ENCODE results near the gene MLPH.

DNA sequence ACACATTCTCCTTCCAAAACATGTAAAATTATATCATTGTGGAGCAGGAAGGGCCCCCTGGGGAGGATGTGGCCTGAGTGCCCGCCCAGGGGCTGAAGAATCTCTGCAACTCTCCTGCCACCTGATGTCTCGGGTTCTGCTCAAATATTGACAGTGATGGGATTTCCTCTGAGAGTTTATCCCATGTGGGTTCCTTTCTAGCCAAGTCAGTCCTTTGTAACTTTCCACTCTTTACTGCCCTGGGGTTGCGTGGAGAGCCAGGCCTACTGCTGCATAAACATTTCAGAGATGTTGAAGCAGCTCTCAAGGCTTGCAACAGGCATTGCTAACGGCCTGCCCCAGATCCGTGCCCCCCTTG lies 107.4 kb downstream of the MLPH start:
- TF ChIP-seq ZNF274 (CRISPR knock-in tag; IDR thresholded peaks at IDR 0.05): no peak
- 0 out of 2 replicates have a peak, but pooled peaks have one; percentile 12 for TF ChIP-seq DNMT3B (CRISPR knock-in tag; conservative IDR thresholded peaks at IDR 0.05)
- no peak for TF ChIP-seq ZNF24 (IDR thresholded peaks at IDR 0.05)
- no peak for TF ChIP-seq RNF219 (CRISPR knock-in tag; IDR thresholded peaks at IDR 0.05)
- TF ChIP-seq, protein P1, sequence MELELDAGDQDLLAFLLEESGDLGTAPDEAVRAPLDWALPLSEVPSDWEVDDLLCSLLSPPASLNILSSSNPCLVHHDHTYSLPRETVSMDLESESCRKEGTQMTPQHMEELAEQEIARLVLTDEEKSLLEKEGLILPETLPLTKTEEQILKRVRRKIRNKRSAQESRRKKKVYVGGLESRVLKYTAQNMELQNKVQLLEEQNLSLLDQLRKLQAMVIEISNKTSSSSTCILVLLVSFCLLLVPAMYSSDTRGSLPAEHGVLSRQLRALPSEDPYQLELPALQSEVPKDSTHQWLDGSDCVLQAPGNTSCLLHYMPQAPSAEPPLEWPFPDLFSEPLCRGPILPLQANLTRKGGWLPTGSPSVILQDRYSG (CRISPR knock-in tag; IDR thresholded peaks at IDR 0.05): no peak
- TF ChIP-seq, protein P2, sequence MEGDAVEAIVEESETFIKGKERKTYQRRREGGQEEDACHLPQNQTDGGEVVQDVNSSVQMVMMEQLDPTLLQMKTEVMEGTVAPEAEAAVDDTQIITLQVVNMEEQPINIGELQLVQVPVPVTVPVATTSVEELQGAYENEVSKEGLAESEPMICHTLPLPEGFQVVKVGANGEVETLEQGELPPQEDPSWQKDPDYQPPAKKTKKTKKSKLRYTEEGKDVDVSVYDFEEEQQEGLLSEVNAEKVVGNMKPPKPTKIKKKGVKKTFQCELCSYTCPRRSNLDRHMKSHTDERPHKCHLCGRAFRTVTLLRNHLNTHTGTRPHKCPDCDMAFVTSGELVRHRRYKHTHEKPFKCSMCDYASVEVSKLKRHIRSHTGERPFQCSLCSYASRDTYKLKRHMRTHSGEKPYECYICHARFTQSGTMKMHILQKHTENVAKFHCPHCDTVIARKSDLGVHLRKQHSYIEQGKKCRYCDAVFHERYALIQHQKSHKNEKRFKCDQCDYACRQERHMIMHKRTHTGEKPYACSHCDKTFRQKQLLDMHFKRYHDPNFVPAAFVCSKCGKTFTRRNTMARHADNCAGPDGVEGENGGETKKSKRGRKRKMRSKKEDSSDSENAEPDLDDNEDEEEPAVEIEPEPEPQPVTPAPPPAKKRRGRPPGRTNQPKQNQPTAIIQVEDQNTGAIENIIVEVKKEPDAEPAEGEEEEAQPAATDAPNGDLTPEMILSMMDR (CRISPR knock-in tag; IDR thresholded peaks at IDR 0.05): no peak; the same call in 1 of the 2 replicates
- no peak for TF ChIP-seq FOXM1 (CRISPR knock-in tag; IDR thresholded peaks at IDR 0.05)
